Subcutaneous abdominal adipose tissue (tissue), 5 donors: ENCODE measurements around the gene VPS9D1.
"Not testable (repeated sequence)": the region's sequence is repeated elsewhere in the genome, so short reads cannot be mapped to it uniquely, and the experiment has no call there.

Experiments used
- H3K27ac ChIP-seq: one replicate; pipeline ENCODE4 v1.7.0; 2013; ENCODE audit warnings: low read depth, mild to moderate bottlenecking, inconsistent platforms, low read length, moderate library complexity
- H3K27me3 ChIP-seq, 5 donors: one replicate each; pipeline ENCODE4 v1.7.0; 2013; ENCODE audit warnings: low read length in 5 of 5, inconsistent platforms in 1 of 5; ENCODE audit not compliant: control insufficient read depth in 5 of 5, insufficient read depth in 4 of 5
- H3K36me3 ChIP-seq, 5 donors: one replicate each; pipeline ENCODE4 v1.7.0; 2013; ENCODE audit warnings: low read length in 5 of 5; ENCODE audit not compliant: control insufficient read depth in 5 of 5, insufficient read depth in 5 of 5
- H3K4me1 ChIP-seq, 5 donors: one replicate each; pipeline ENCODE4 v1.7.0; 2013; ENCODE audit warnings: low read length in 5 of 5, mild to moderate bottlenecking in 3 of 5, moderate library complexity in 1 of 5; ENCODE audit not compliant: control insufficient read depth in 5 of 5, insufficient read depth in 5 of 5
- H3K4me3 ChIP-seq, 5 donors: one replicate each; pipeline ENCODE4 v1.7.0; 2013; ENCODE audit warnings: low read length in 5 of 5, low read depth in 1 of 5
- H3K9ac ChIP-seq, 5 donors: one replicate each; pipeline ENCODE4 v1.7.0; 2013; ENCODE audit warnings: low read length in 5 of 5, mild to moderate bottlenecking in 4 of 5, moderate library complexity in 3 of 5
- H3K9me3 ChIP-seq, 5 donors: one replicate each; pipeline ENCODE4 v1.7.0; 2013; ENCODE audit warnings: low read length in 5 of 5; ENCODE audit not compliant: control insufficient read depth in 5 of 5
- donor health status: healthy.
- donor health status: healthy.
- donor health status: healthy.
- donor health status: healthy.
- donor health status: healthy.

Gene VPS9D1

DNA sequence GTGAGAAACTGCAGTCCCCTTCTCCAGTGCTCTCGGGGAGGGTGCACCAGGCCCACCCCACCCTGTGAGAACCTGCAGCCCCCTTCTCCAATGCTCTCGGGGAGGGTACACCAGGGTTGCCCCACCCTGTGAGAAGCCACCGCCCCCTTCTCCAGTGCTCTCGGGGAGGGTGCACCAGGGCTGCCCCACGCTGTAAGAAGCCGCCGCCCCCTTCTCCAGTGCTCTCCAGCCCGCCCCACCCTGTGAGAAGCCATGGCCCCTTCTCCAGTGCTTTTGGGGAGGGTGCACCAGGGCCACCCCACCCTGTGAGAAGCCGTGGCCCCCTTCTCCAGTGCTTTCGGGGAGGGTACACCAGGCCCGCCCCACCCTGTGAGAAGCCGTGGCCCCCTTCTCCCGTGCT, 50.9 kb downstream of the VPS9D1 start:
- Histone ChIP-seq H3K27me3 (no peaks in the 10 kb centered on the region), H3K4me1 (peaks cover 0 to 9% (median 3%) of the 10 kb centered on the region in 5 donors), H3K36me3 (peaks cover 0 to 3% (median 1%) of the 10 kb centered on the region in 5 donors), H3K9me3 (no peaks in the 10 kb centered on the region), H3K4me3 (no peak overlapping the region), H3K27ac (no peak overlapping the region), H3K9ac (no peak overlapping the region)

DNA sequence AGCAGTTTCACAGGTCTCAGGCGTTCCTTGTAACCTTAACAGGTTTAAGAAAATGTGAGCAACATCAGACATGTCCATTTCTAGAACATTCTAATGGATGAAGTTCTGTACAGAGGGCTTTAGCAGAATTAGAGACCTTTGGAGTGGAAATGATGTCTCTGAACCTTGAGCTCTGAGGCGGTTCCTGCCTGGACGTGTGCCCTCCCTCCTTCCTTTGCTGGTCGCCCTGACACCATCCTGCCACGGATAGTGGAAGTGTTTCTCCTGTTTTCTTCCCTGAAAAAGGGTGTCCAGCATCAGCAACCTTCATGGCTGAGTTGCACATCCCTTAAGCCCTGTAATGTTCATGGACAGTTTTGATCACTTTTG, 51.9 kb downstream of the VPS9D1 start:
- peak overlapping the region in 2 of 5 donors; percentile 0 to 23 for H3K4me3 ChIP-seq
- H3K27ac ChIP-seq: no peak overlapping the region
- peaks cover 0 to 8% (median 3%) of the 10 kb centered on the region in 5 donors for H3K36me3 ChIP-seq
- no peak overlapping the region for H3K9ac ChIP-seq
- H3K4me1 ChIP-seq: peaks cover 0 to 9% (median 3%) of the 10 kb centered on the region in 5 donors
- no peaks in the 10 kb centered on the region for H3K27me3 ChIP-seq
- no peaks in the 10 kb centered on the region for H3K9me3 ChIP-seq

DNA sequence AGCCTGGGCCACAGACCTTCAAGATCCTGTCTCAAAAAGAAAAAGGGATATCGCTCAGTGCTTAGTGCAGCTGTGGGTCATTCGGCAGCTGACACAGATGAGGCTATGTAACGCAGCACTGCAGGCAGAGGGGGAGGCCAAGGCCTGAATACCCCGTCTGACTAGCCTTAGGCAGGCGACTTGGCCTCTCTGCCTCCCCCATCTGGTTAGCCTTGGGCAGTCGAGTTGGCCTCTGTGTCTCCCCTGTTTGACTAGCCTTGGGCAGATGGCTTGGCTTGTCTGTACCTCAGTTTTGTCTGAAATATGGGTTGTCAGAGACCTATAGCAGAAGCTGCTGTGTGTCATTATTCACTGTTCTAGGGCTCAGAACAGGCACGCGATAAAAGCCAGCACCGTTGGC, 53.1 kb downstream of the VPS9D1 start:
- peaks cover 0 to 13% (median 5%) of the 10 kb centered on the region in 5 donors for H3K36me3 ChIP-seq

DNA sequence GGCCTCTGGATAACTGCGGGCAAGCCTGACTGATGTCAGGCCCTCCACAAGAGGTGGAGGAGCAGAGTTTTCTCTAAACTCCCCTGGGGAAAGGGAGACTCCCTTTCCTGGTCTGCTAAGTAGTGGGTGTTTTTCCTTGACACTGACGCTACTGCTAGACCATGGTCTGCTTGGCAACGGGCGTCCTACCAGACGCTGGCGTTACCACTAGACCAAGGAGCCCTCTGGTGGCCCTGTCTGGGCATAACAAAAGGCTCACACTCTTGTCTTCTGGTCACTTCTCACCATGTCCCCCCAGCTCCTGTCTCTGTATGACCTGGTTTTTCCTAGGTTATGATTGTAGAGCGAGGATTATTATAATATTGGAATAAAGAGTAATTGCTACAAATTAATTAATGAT, 53.7 kb downstream of the VPS9D1 start:
- not testable (repeated sequence) for H3K27me3 ChIP-seq, H3K4me1 ChIP-seq, H3K27ac ChIP-seq, H3K4me3 ChIP-seq, H3K9ac ChIP-seq, H3K9me3 ChIP-seq
- H3K36me3 ChIP-seq: peaks cover 0 to 13% (median 5%) of the 10 kb centered on the region in 5 donors

More for the DNA sequence above, 53.1 kb downstream of the VPS9D1 start:
- Histone ChIP-seq H3K4me1 (peaks cover 0 to 6% (median 0%) of the 10 kb centered on the region in 5 donors), H3K9ac (no peak overlapping the region), H3K27ac (no peak overlapping the region), H3K4me3 (no peak overlapping the region), H3K9me3 (no peaks in the 10 kb centered on the region), H3K27me3 (no peaks in the 10 kb centered on the region)

GRCh38 chr16:89664238-89664637, 56.5 kb downstream of the VPS9D1 start:
- H3K36me3 ChIP-seq: peaks cover 0 to 29% (median 13%) of the 10 kb centered on the region in 5 donors
- not testable (repeated sequence) for H3K9me3 ChIP-seq, H3K27ac ChIP-seq, H3K4me1 ChIP-seq, H3K27me3 ChIP-seq, H3K9ac ChIP-seq, H3K4me3 ChIP-seq

GRCh38 chr16:89661215-89661614, 59.5 kb downstream of the VPS9D1 start:
- H3K4me3 ChIP-seq: no peak overlapping the region
- no peak overlapping the region for H3K9ac ChIP-seq
- no peak overlapping the region for H3K27ac ChIP-seq
- peaks cover 6 to 23% (median 22%) of the 10 kb centered on the region in 5 donors for H3K4me1 ChIP-seq
- peaks cover 0 to 29% (median 13%) of the 10 kb centered on the region in 5 donors for H3K36me3 ChIP-seq
- H3K9me3 ChIP-seq: no peaks in the 10 kb centered on the region
- no peaks in the 10 kb centered on the region for H3K27me3 ChIP-seq

- Histone ChIP-seq H3K36me3 (peaks cover 0 to 29% (median 13%) of the 10 kb centered on the region in 5 donors), H3K4me3 (no peak overlapping the region), H3K27me3 (no peaks in the 10 kb centered on the region), H3K9ac (no peak overlapping the region), H3K27ac (no peak overlapping the region), H3K4me1 (peaks cover 6 to 25% (median 22%) of the 10 kb centered on the region in 5 donors), H3K9me3 (no peaks in the 10 kb centered on the region)
Measured at GRCh38 chr16:89660146-89660545, 60.6 kb downstream of the VPS9D1 start.

GRCh38 chr16:89658221-89658879, 62.3 kb downstream of the VPS9D1 start:
- H3K9ac ChIP-seq: peak overlapping the region; percentile 77 to 96 (median 89)
- peaks cover 0 to 26% (median 11%) of the 10 kb centered on the region in 5 donors for H3K36me3 ChIP-seq
- H3K9me3 ChIP-seq: no peaks in the 10 kb centered on the region
- H3K4me1 ChIP-seq: peaks cover 6 to 25% (median 22%) of the 10 kb centered on the region in 5 donors
- no peaks in the 10 kb centered on the region for H3K27me3 ChIP-seq
- H3K27ac ChIP-seq: peak overlapping the region; percentile 17
- peak overlapping the region; percentile 82 to 93 (median 91) for H3K4me3 ChIP-seq

GRCh38 chr16:89657442-89658220, 63.1 kb downstream of the VPS9D1 start, which contains the start of the genes CHMP1A and SPATA33:
Gene CHMP1A, minus strand, starts transcription at chr16:89657708. Its CDS starts 120 bp downstream, at chr16:89657588.
Gene SPATA33, plus strand, starts transcription at chr16:89657836. Its CDS starts 76 bp downstream, at chr16:89657912.
- peaks cover 6 to 25% (median 22%) of the 10 kb centered on the region in 5 donors for H3K4me1 ChIP-seq
- peak within 1 kb of the TSS; percentile 17 for H3K27ac ChIP-seq
- no peaks in the 10 kb centered on the region for H3K9me3 ChIP-seq
- no peaks in the 10 kb centered on the region for H3K27me3 ChIP-seq
- peaks cover 0 to 26% (median 12%) of the 10 kb centered on the region in 5 donors for H3K36me3 ChIP-seq
- H3K9ac ChIP-seq: peak within 1 kb of the TSS; percentile 77 to 96 (median 89)
- H3K4me3 ChIP-seq: peak within 1 kb of the TSS; percentile 82 to 93 (median 91)
